Endodermal cell (in vitro differentiated cells): ENCODE data around the gene TMEM41B. TPM values are rescaled to one million over a fixed set of nuclear protein-coding genes. Genes with fewer than 3 reads are reported as not detected.

Experiments used
- DNase-seq: peaks from one replicate; pipeline ENCODE4 v3.0.0-alpha.2; 2017
- H3K27ac ChIP-seq: 2 replicates; pipeline ENCODE4 v1.5.1; 2013; ENCODE audit warnings: mild to moderate bottlenecking, low read depth, low read length, moderate library complexity
- H3K27me3 ChIP-seq: 2 replicates; pipeline ENCODE4 v1.6.1; 2013; ENCODE audit warnings: mild to moderate bottlenecking, low read length, moderate library complexity; ENCODE audit not compliant: insufficient read depth, control insufficient read depth, poor library complexity, severe bottlenecking
- H3K36me3 ChIP-seq: 2 replicates; pipeline ENCODE4 v1.7.0; 2013; ENCODE audit warnings: mild to moderate bottlenecking, low read length, moderate library complexity; ENCODE audit not compliant: control insufficient read depth, insufficient read depth
- H3K4me1 ChIP-seq: one replicate; pipeline ENCODE4 v1.7.0; 2013; ENCODE audit warnings: low read length; ENCODE audit not compliant: control insufficient read depth, insufficient read depth
- H3K4me3 ChIP-seq: 2 replicates; pipeline ENCODE4 v1.5.1; 2013; ENCODE audit warnings: mild to moderate bottlenecking, low read length, moderate library complexity
- H3K9ac ChIP-seq: 2 replicates; pipeline ENCODE4 v1.6.1; 2013; ENCODE audit warnings: mild to moderate bottlenecking, low read length, moderate library complexity; ENCODE audit not compliant: poor library complexity, severe bottlenecking; ENCODE audit errors: extremely low read depth
- H3K9me3 ChIP-seq: 2 replicates; pipeline ENCODE4 v1.6.1; 2013; ENCODE audit warnings: mild to moderate bottlenecking, low read length, moderate library complexity; ENCODE audit not compliant: control insufficient read depth
- H3K27ac Mint-ChIP-seq: 2 replicates; pipeline ENCODE4 v1.8.0; 2020; ENCODE audit warnings: mixed read lengths
- H3K27me3 Mint-ChIP-seq: 2 replicates; pipeline ENCODE4 v1.8.0; 2021; ENCODE audit warnings: mild to moderate bottlenecking, mixed read lengths; ENCODE audit not compliant: insufficient read depth
- H3K36me3 Mint-ChIP-seq: 2 replicates; pipeline ENCODE4 v1.8.0; 2020; ENCODE audit warnings: low read depth, mixed read lengths
- H3K4me1 Mint-ChIP-seq: 2 replicates; pipeline ENCODE4 v1.8.0; 2020; ENCODE audit warnings: mixed read lengths
- H3K4me3 Mint-ChIP-seq: 2 replicates; pipeline ENCODE4 v1.8.0; 2020; ENCODE audit warnings: mild to moderate bottlenecking, moderate library complexity, mixed read lengths
- H3K9me3 Mint-ChIP-seq: 2 replicates; pipeline ENCODE4 v1.8.0; 2020; ENCODE audit warnings: mild to moderate bottlenecking, mixed read lengths
- WGBS, 2 experiments: methylation state at CpG; one replicate each; pipeline versions ENCODE4 v1.1.5 to v1.1.7; 2013; ENCODE audit warnings: missing lambda C conversion rate in 2 of 2, mixed read lengths in 1 of 2; ENCODE audit not compliant: insufficient coverage in 1 of 2, insufficient read length in 1 of 2; 5-methylcytosine and 5-hydroxymethylcytosine counted together
- total RNA-seq, 2 donors: library from RNA; stranded (reverse); fragmentation: NEBNext Ultra II Directional in 1 of 2; extraction: Animal tissue kit (Norgen Biotek cat#: 25700) in 1 of 2; gene quantifications; 2 replicates in 1 of 2; 3 replicates in 1 of 2; pipeline ENCODE4 v1.2.1, GENCODE V29; 2021
- TF ChIP-seq, protein P1 (sequence below): fragments of 200-600 bp; sonication (generic); conservative IDR thresholded peaks from 2 replicates; pipeline ENCODE4 v1.5.0; 2021; ENCODE audit warnings: antibody characterized with exemption, mild to moderate bottlenecking

The TMEM41B gene
- total RNA-seq, 2 donors from 2014 or later: 67.8 to 68.0 TPM

DNA sequence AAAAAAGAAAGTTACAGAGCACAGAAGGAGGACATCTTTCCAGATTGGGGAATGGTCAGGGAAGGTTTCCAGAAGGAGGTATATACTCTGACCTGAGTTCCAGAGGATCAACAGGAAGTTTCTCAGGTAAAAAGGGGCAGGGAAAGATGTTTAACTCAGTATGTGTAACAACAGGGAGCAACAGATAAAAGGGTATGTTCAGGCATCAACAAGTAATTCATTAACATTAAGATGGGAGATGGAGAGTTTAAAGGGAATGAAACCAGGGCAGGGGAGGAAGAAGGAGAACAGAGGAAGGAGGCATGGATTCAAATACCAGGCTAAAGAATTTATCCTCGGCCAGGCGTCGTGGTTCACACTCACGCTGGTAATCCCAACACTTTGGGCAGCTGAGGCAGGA is 46.7 kb downstream of the TMEM41B start:
- H3K27ac Mint-ChIP-seq: peak overlapping the region; percentile 29
- no peak overlapping the region for H3K4me3 Mint-ChIP-seq

DNA sequence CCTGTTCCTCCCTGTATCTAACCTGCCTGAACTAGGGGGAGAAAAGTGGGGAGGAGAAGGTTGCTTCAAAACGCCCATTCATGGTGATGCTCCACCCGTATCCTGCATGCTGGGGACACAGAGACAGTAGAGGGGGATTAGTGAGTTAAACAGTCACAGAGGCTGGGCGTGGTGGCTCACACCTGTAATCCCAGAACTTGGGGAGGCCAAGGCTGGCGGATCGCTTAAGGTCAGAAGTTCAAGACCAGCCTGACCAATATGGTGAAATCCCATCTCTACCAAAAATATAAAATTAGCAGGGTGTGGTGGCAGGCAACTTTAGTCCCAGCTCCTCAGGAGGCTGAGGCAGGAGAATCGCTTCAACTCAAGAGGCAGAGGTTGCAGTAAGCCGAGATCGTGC is 47.5 kb downstream of the TMEM41B start:
- no peak overlapping the region for H3K9ac ChIP-seq
- no peaks in the 10 kb centered on the region for H3K36me3 ChIP-seq
- peaks cover 4% of the 10 kb centered on the region for H3K36me3 Mint-ChIP-seq
- H3K27ac Mint-ChIP-seq: peak overlapping the region; percentile 58
- H3K4me3 ChIP-seq: no peak overlapping the region
- H3K9me3 ChIP-seq: no peaks in the 10 kb centered on the region
- H3K27me3 ChIP-seq: no peaks in the 10 kb centered on the region
- DNase-seq: no peak
- H3K4me1 ChIP-seq: no peaks in the 10 kb centered on the region
- H3K27me3 Mint-ChIP-seq: no peaks in the 10 kb centered on the region
- H3K9me3 Mint-ChIP-seq: no peaks in the 10 kb centered on the region
- no peak overlapping the region for H3K27ac ChIP-seq
- TF ChIP-seq, protein P1, sequence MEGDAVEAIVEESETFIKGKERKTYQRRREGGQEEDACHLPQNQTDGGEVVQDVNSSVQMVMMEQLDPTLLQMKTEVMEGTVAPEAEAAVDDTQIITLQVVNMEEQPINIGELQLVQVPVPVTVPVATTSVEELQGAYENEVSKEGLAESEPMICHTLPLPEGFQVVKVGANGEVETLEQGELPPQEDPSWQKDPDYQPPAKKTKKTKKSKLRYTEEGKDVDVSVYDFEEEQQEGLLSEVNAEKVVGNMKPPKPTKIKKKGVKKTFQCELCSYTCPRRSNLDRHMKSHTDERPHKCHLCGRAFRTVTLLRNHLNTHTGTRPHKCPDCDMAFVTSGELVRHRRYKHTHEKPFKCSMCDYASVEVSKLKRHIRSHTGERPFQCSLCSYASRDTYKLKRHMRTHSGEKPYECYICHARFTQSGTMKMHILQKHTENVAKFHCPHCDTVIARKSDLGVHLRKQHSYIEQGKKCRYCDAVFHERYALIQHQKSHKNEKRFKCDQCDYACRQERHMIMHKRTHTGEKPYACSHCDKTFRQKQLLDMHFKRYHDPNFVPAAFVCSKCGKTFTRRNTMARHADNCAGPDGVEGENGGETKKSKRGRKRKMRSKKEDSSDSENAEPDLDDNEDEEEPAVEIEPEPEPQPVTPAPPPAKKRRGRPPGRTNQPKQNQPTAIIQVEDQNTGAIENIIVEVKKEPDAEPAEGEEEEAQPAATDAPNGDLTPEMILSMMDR: no peak
- H3K4me1 Mint-ChIP-seq: peaks cover 28% of the 10 kb centered on the region
- 95 to 96% methylated on average over 4 to 6 of the region's 8 CpGs for WGBS, 2 experiments
- H3K4me3 Mint-ChIP-seq: no peak overlapping the region

More for the DNA sequence above, 46.7 kb downstream of the TMEM41B start:
- peaks cover 24% of the 10 kb centered on the region for H3K4me1 Mint-ChIP-seq
- no peaks in the 10 kb centered on the region for H3K27me3 Mint-ChIP-seq
- H3K36me3 Mint-ChIP-seq: peaks cover 4% of the 10 kb centered on the region
- TF ChIP-seq, protein P1: no peak
- peak; percentile 60 for DNase-seq
- Histone ChIP-seq H3K36me3 (no peaks in the 10 kb centered on the region), H3K4me3 (no peak overlapping the region), H3K27ac (no peak overlapping the region), H3K9ac (no peak overlapping the region), H3K27me3 (no peaks in the 10 kb centered on the region), H3K9me3 (no peaks in the 10 kb centered on the region), H3K4me1 (no peaks in the 10 kb centered on the region)
- no peaks in the 10 kb centered on the region for H3K9me3 Mint-ChIP-seq
- 60 to 89% methylated on average over 4 of the region's 4 CpGs for WGBS, 2 experiments

DNA sequence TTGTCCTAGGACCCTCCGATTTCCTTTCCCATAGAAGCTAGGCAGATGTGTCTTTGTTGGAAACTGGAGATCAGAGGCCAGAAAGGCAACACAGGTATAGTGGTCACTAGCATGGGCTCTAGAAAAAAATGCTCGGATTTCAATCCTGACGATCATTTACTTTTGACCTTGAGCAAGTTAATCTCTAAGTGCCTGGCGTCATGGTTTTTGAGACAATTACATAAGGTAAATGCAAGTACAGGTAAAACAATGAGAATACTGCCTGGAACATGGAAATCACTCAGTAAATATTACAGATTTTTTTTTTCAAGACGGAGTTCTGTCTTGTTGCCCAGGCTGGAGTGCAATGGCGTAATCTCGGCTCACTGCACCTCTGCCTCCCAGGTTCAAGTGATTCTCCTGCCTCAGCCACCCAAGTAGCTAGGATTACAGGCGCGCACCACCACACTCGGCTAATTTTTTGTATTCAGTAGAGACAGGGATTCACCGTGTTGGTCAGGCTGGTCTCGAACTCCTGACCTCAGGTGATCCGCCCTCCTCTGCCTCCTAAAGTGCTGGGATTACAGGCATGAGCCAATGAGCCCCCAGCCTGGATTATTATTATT is 48.2 kb downstream of the TMEM41B start:
- DNase-seq: no peak
- Mint-ChIP-seq H3K27ac (peak overlapping the region; percentile 97), H3K4me3 (peak overlapping the region; percentile 91), H3K27me3 (no peaks in the 10 kb centered on the region), H3K9me3 (no peaks in the 10 kb centered on the region), H3K36me3 (peaks cover 5% of the 10 kb centered on the region), H3K4me1 (peaks cover 33% of the 10 kb centered on the region)
- no peak overlapping the region for H3K4me3 ChIP-seq
- no peaks in the 10 kb centered on the region for H3K4me1 ChIP-seq
- H3K27me3 ChIP-seq: no peaks in the 10 kb centered on the region
- H3K9ac ChIP-seq: no peak overlapping the region
- TF ChIP-seq, protein P1: no peak
- no peak overlapping the region for H3K27ac ChIP-seq
- no peaks in the 10 kb centered on the region for H3K9me3 ChIP-seq
- no peaks in the 10 kb centered on the region for H3K36me3 ChIP-seq
- WGBS, 2 experiments: 89 to 92% methylated on average over 13 of the region's 13 CpGs
